Fibroblast of skin of left biceps (primary cell): ENCODE measurements around the gene LGALS3BP.

ENCODE experiments used
- DNase-seq, 2 experiments: peaks; one replicate each; pipeline ENCODE4 v3.0.0-alpha.2; 2013; ENCODE audit warnings: low read depth in 2 of 2

Gene LGALS3BP

GRCh38 chr17:78939615-78940014, 40.1 kb downstream of the LGALS3BP start:
- DNase-seq = no peak

GRCh38 chr17:78937561-78937960, 42.2 kb downstream of the LGALS3BP start:
- no peak for DNase-seq

GRCh38 chr17:78935419-78936323, 44.1 kb downstream of the LGALS3BP start:
- peak; percentile 95 to 96 for DNase-seq

- no peak for DNase-seq
Observed at GRCh38 chr17:78934681-78935418, 44.9 kb downstream of the LGALS3BP start.

GRCh38 chr17:78933959-78934568, 45.7 kb downstream of the LGALS3BP start:
- peak; percentile 92 to 94 for DNase-seq

- DNase-seq = peak; percentile 62 to 63
Observed at GRCh38 chr17:78933025-78933958, 46.4 kb downstream of the LGALS3BP start.

- no peak for DNase-seq
Observed at GRCh38 chr17:78929908-78930775, 49.6 kb downstream of the LGALS3BP start.

- DNase-seq = no peak
Observed at GRCh38 chr17:78925662-78926555, 53.8 kb downstream of the LGALS3BP start.

- DNase-seq = peak; percentile 61 to 66
Observed at GRCh38 chr17:78925234-78925633, 54.5 kb downstream of the LGALS3BP start, which contains the start of gene TIMP2. TIMP2 (minus strand) TSS chr17:78925387; CDS start chr17:78925088, 299 bp downstream.

GRCh38 chr17:78924481-78925151, 55.1 kb downstream of the LGALS3BP start:
- no peak for DNase-seq

- DNase-seq = no peak
Observed at GRCh38 chr17:78923660-78924453, 55.9 kb downstream of the LGALS3BP start.

- DNase-seq = no peak
Observed at GRCh38 chr17:78922816-78923498, 56.8 kb downstream of the LGALS3BP start.

- no peak for DNase-seq
Observed at GRCh38 chr17:78921437-78921971, 58.2 kb downstream of the LGALS3BP start.
